Stimulated activated CD8-positive, alpha-beta memory T cell treated with anti-CD3 and anti-CD28 coated beads, Interleukin-7, amount 100 ng/mL, for 1 hour (primary cell): ENCODE data around the gene CALR3.
"Not testable (repeated sequence)": the region's sequence is repeated elsewhere in the genome, so short reads cannot be mapped to it uniquely, and the experiment has no call there.

Source experiments
- DNase-seq, 2 donors: peaks; one replicate each; pipeline ENCODE4 v3.0.0-alpha.2; 2020; ENCODE audit warnings: low read depth in 2 of 2

CALR3 gene

GRCh38 chr19:16524991-16525734, 29.2 kb upstream of the CALR3 start:
- DNase-seq: no peak

GRCh38 chr19:16522559-16523377, 26.8 kb upstream of the CALR3 start:
- DNase-seq: no peak

GRCh38 chr19:16521715-16522289, 25.8 kb upstream of the CALR3 start:
- DNase-seq: no peak

- DNase-seq: no peak
Observed at GRCh38 chr19:16520986-16521624, 25.1 kb upstream of the CALR3 start.

- DNase-seq: no peak
Observed at GRCh38 chr19:16520074-16520973, 24.4 kb upstream of the CALR3 start.

GRCh38 chr19:16519230-16519687, 23.3 kb upstream of the CALR3 start:
- no peak for DNase-seq

- DNase-seq: no peak
Observed at GRCh38 chr19:16518483-16519229, 22.7 kb upstream of the CALR3 start.

GRCh38 chr19:16518061-16518460, 22.1 kb upstream of the CALR3 start:
- DNase-seq: no peak

- no peak for DNase-seq
Observed at GRCh38 chr19:16516923-16517610, 21.1 kb upstream of the CALR3 start.

GRCh38 chr19:16516381-16516780, 20.4 kb upstream of the CALR3 start:
- no peak for DNase-seq

GRCh38 chr19:16514383-16515019, 18.5 kb upstream of the CALR3 start:
- DNase-seq: no peak

- DNase-seq: not testable (repeated sequence)
Observed at GRCh38 chr19:16512611-16513010, 16.6 kb upstream of the CALR3 start.

- DNase-seq: no peak
Observed at GRCh38 chr19:16509141-16510061, 13.4 kb upstream of the CALR3 start.

- DNase-seq: no peak
Observed at GRCh38 chr19:16508546-16508945, 12.6 kb upstream of the CALR3 start.

- DNase-seq: no peak
Observed at GRCh38 chr19:16506961-16507360, 11.0 kb upstream of the CALR3 start.

GRCh38 chr19:16506161-16506560, 10.2 kb upstream of the CALR3 start:
- not testable (repeated sequence) for DNase-seq

- no peak for DNase-seq
Observed at GRCh38 chr19:16504271-16504670, 8.3 kb upstream of the CALR3 start.

- DNase-seq: no peak
Observed at GRCh38 chr19:16497837-16498236, 1.9 kb upstream of the CALR3 start.
